Chondrocyte (in vitro differentiated cells): Measurements from ENCODE around the gene RHOXF1. TPM values are rescaled to one million over a fixed set of nuclear protein-coding genes. Genes with fewer than 3 reads are reported as not detected.
"Not testable (repeated sequence)": the region's sequence is repeated elsewhere in the genome, so short reads cannot be mapped to it uniquely, and the experiment has no call there.

ENCODE experiments used
- DNase-seq: peaks from one replicate; pipeline ENCODE4 v3.0.0; 2021; ENCODE audit warnings: mixed read lengths, low spot score
- H3K27ac Mint-ChIP-seq: one replicate; pipeline ENCODE4 v1.8.0; 2021; ENCODE audit warnings: mild to moderate bottlenecking, moderate library complexity, mixed read lengths; ENCODE audit not compliant: unreplicated experiment
- H3K27me3 Mint-ChIP-seq: 2 replicates; pipeline ENCODE4 v1.8.0; 2021; ENCODE audit warnings: low read depth, mixed read lengths
- H3K36me3 Mint-ChIP-seq: 2 replicates; pipeline ENCODE4 v1.8.0; 2021; ENCODE audit warnings: low read depth, mixed read lengths
- H3K4me1 Mint-ChIP-seq: 2 replicates; pipeline ENCODE4 v1.8.0; 2021; ENCODE audit warnings: low read depth, mild to moderate bottlenecking, mixed read lengths
- H3K4me3 Mint-ChIP-seq: one replicate; pipeline ENCODE4 v1.8.0; 2021; ENCODE audit warnings: mild to moderate bottlenecking, moderate library complexity, mixed read lengths; ENCODE audit not compliant: unreplicated experiment
- H3K9me3 Mint-ChIP-seq: 2 replicates; pipeline ENCODE4 v1.8.0; 2021; ENCODE audit warnings: low read depth, mixed read lengths
- CTCF ChIP-seq: fragments of 200-600 bp; sonication (generic); IDR thresholded peaks from 2 replicates; pipeline ENCODE4 v1.5.0; 2021; ENCODE audit warnings: antibody characterized with exemption, mild to moderate bottlenecking, moderate library complexity
- long read RNA-seq: library from polyadenylated mRNA; stranded (forward); transcript quantifications from one replicate; pipeline ENCODE4 v2.0.0, GENCODE V29; 2021
- total RNA-seq: library from RNA; stranded (reverse); gene quantifications from 3 replicates; pipeline ENCODE4 v1.2.1, GENCODE V29; 2021

RHOXF1 gene
- not detected in 3 replicates for total RNA-seq
- long read RNA-seq: 0 reads

GRCh38 chrX:120115438-120115963, at the start of gene RHOXF1:
Gene RHOXF1 (minus strand): TSS chrX:120115913. CDS start chrX:120115862, 51 bp downstream.
- H3K36me3 Mint-ChIP-seq: no peaks in the 10 kb centered on the region
- H3K27ac Mint-ChIP-seq: no peak within 1 kb of the TSS
- H3K27me3 Mint-ChIP-seq: no peaks in the 10 kb centered on the region
- DNase-seq: no peak
- no peaks in the 10 kb centered on the region for H3K4me1 Mint-ChIP-seq
- peaks cover 6% of the 10 kb centered on the region for H3K9me3 Mint-ChIP-seq
- no peak for TF ChIP-seq CTCF
- H3K4me3 Mint-ChIP-seq: no peak within 1 kb of the TSS

DNA sequence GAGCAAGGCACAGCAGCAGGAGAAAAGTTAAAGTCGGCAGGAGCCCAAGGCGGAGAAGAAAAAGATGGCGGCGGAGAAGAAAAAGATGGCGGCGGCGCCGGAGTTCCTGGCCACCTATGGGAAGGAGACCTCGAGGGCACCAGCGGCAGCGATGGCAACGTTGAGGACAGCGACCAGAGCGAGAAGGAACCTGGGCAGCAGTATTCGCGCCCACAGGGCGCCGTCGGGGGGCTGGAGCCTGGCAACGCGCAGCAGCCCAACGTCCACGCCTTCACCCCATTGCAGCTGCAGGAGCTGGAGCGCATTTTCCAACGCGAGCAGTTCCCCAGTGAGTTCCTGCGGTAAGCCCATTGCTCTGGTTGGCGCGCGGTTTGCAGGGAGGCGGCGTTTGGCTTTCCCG, 43.4 kb upstream of the RHOXF1 start:
- not testable (repeated sequence) for DNase-seq, H3K9me3 Mint-ChIP-seq, H3K27me3 Mint-ChIP-seq, H3K36me3 Mint-ChIP-seq, H3K4me1 Mint-ChIP-seq, H3K27ac Mint-ChIP-seq, H3K4me3 Mint-ChIP-seq

DNA sequence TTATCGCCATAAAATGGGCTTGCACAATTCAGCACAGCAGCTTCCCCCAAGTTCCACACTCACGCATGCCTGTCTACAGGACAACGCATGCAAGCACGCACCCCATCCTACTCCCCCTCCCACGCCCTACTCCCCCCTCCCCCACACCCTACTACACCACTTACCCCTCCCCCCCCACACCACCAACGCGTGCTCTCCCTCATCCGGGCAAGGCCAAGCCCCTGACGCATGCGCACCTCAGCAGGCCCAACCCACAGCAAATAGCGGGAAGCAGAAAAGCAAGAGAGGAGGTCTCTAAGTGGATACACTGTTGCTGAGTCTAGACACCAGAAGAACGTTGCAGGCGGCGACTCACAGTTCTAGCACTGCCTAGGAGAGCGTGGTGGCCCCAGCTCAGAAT, 42.6 kb upstream of the RHOXF1 start, which contains the start of gene RHOXF2:
Gene RHOXF2 (plus strand): TSS at position 301 of the 400 bp plus-strand sequence. CDS start 138 bp downstream, outside the sequence.
- not testable (repeated sequence) for H3K27me3 Mint-ChIP-seq, H3K4me3 Mint-ChIP-seq, H3K36me3 Mint-ChIP-seq, H3K27ac Mint-ChIP-seq, H3K9me3 Mint-ChIP-seq, DNase-seq, H3K4me1 Mint-ChIP-seq

- not testable (repeated sequence) for H3K4me1 Mint-ChIP-seq, H3K4me3 Mint-ChIP-seq, H3K27me3 Mint-ChIP-seq, H3K36me3 Mint-ChIP-seq, DNase-seq, H3K27ac Mint-ChIP-seq, H3K9me3 Mint-ChIP-seq
These were observed 34.5 kb upstream of the RHOXF1 start for GRCh38 chrX:120150109-120150744.

- Mint-ChIP-seq H3K4me3 (no peak overlapping the region), H3K9me3 (peaks cover 5% of the 10 kb centered on the region), H3K27me3 (no peaks in the 10 kb centered on the region)
These were observed 31.8 kb upstream of the RHOXF1 start for GRCh38 chrX:120147537-120147936.

GRCh38 chrX:120146323-120146722, 30.6 kb upstream of the RHOXF1 start:
- H3K27me3 Mint-ChIP-seq, H3K27ac Mint-ChIP-seq, H3K4me1 Mint-ChIP-seq, H3K4me3 Mint-ChIP-seq, H3K36me3 Mint-ChIP-seq, DNase-seq, H3K9me3 Mint-ChIP-seq: not testable (repeated sequence)

More at GRCh38 chrX:120147537-120147936, 31.8 kb upstream of the RHOXF1 start:
- Mint-ChIP-seq H3K4me1 (no peaks in the 10 kb centered on the region), H3K36me3 (peaks cover 3% of the 10 kb centered on the region), H3K27ac (no peak overlapping the region)
- DNase-seq: no peak
- TF ChIP-seq CTCF: no peak

DNA sequence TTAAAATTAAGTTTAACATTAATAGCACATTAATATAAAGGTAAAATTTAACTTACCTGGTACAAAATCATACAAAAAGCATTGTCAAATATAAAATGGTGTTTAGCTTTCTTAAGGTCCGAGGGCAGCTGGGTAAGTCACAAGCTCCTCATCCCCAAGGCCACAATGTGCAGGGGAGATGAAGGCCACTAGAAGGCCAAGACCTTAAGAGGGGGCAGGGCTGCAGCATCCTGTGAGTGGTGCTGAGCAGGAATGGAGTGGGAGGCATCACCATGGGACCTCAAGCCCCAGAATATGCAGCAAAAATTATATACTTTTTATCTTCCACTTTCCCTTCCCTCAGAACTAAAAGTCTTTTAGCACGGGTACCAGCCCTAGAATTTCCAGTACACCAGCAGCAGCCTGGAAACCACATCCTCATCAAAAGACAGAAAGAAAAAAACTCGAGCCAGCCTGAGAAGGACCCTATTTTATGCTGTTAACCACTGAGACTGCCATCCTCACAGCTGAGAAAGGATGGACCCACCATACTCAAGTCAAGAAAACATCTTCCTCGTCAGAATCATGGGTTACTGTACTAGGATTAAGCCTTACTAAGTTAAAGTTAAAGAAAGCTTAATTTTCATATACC, 29.7 kb upstream of the RHOXF1 start:
- H3K36me3 Mint-ChIP-seq: peaks cover 3% of the 10 kb centered on the region
- peaks cover 5% of the 10 kb centered on the region for H3K9me3 Mint-ChIP-seq

More for the DNA sequence above, 29.7 kb upstream of the RHOXF1 start:
- TF ChIP-seq CTCF: no peak
- peaks cover 2% of the 10 kb centered on the region for H3K27me3 Mint-ChIP-seq
- H3K4me1 Mint-ChIP-seq: no peaks in the 10 kb centered on the region
- DNase-seq: no peak
- H3K4me3 Mint-ChIP-seq: no peak overlapping the region
- no peak overlapping the region for H3K27ac Mint-ChIP-seq
